DMS79 (cell line): ENCODE results near the gene SH3TC1.

ENCODE experiments used
- DNase-seq: peaks from one replicate; lab custom pipeline; 2025; lab: John Stamatoyannopoulos, UW

The SH3TC1 gene

GRCh38 chr4:8277356-8278008 is 78.4 kb downstream of the SH3TC1 start:
- DNase-seq = no peak

- DNase-seq = no peak
Measured at GRCh38 chr4:8278009-8278395, 78.9 kb downstream of the SH3TC1 start.

- DNase-seq = no peak
Measured at GRCh38 chr4:8278421-8279287, 79.6 kb downstream of the SH3TC1 start.

GRCh38 chr4:8279321-8280157 is 80.4 kb downstream of the SH3TC1 start:
- DNase-seq = no peak

GRCh38 chr4:8280158-8280875 is 81.2 kb downstream of the SH3TC1 start:
- DNase-seq = no peak

- DNase-seq = no peak
Measured at GRCh38 chr4:8280876-8281440, 81.9 kb downstream of the SH3TC1 start.

GRCh38 chr4:8281519-8282133 is 82.5 kb downstream of the SH3TC1 start:
- DNase-seq = no peak

- no peak for DNase-seq
Measured at GRCh38 chr4:8282134-8282641, 83.1 kb downstream of the SH3TC1 start.

GRCh38 chr4:8282742-8283141 is 83.7 kb downstream of the SH3TC1 start:
- no peak for DNase-seq

- no peak for DNase-seq
Measured at GRCh38 chr4:8283161-8283560, 84.1 kb downstream of the SH3TC1 start.

GRCh38 chr4:8283631-8284121 is 84.6 kb downstream of the SH3TC1 start:
- no peak for DNase-seq

- DNase-seq = no peak
Measured at GRCh38 chr4:8284391-8284790, 85.3 kb downstream of the SH3TC1 start.

GRCh38 chr4:8285143-8285975 is 86.3 kb downstream of the SH3TC1 start:
- no peak for DNase-seq

GRCh38 chr4:8285976-8286718 is 87.1 kb downstream of the SH3TC1 start:
- no peak for DNase-seq

- DNase-seq = no peak
Measured at GRCh38 chr4:8286719-8287342, 87.7 kb downstream of the SH3TC1 start.

- DNase-seq = no peak
Measured at GRCh38 chr4:8287343-8288280, 88.5 kb downstream of the SH3TC1 start.

GRCh38 chr4:8289151-8289750 is 90.2 kb downstream of the SH3TC1 start:
- no peak for DNase-seq
